HL-60/S4 treated with phorbol 12-myristate 13-acetate at 8.2 ng/mL for 4 days and 3 days (cell line): ENCODE data around the gene AGMO.
"Not testable (repeated sequence)": the region's sequence is repeated elsewhere in the genome, so short reads cannot be mapped to it uniquely, and the experiment has no call there.

Experiments used
- in situ Hi-C: fragments of 300-500 bp; cut with MboI; formaldehyde crosslinking; loops from 2 replicates; pipeline ENCODE4 v1.15.0; 2022; ENCODE audit warnings: low sequenced_read_pairs

The AGMO gene

DNA sequence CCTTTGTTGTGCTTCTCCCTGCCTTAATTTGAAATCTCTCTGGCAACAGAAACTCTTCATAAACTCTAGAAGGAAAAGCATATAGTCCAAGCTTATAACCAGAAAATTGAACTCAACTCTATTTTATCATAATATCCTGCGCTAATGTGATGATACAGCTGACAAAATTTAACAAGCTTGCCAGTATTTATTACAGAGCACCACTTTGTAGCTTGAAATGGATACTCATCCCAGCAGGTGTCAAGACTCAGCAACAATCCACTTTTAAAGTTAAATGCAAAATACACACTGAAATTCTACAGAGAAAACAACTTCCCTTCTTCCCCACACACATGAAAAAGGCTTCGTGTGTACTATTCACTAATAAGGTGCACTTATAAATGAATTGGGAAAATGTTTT, 228.9 kb downstream of the AGMO start:
- in situ Hi-C loops = no loop called here

GRCh38 chr7:15330943-15331342, 230.9 kb downstream of the AGMO start:
- in situ Hi-C loops = no loop called here

DNA sequence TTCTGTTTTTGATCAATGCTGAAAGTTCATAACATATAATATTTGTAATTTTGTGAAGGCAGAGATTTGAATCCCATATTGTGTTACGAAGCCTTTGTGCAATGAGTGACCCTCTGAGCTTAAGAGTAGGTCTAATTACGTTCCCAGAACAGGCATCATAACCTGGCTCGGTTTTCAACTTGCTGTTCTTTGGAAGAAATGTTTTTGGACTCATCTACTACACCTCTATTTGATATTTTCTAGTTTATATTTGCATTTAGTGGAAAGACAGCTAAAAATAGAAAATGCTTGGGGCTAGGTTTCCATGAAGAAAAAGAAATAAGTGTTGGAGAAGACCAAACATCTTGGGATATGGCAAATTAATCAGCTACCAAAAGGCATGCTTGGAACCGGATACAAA, 234.8 kb downstream of the AGMO start:
- in situ Hi-C loops = no loop called here

GRCh38 chr7:15326044-15326644, 235.7 kb downstream of the AGMO start:
- in situ Hi-C loops = no loop called here

GRCh38 chr7:15323550-15323949, 238.3 kb downstream of the AGMO start:
- in situ Hi-C loops = no loop called here

- in situ Hi-C loops = no loop called here
Observed at GRCh38 chr7:15317215-15317614, 244.6 kb downstream of the AGMO start.

DNA sequence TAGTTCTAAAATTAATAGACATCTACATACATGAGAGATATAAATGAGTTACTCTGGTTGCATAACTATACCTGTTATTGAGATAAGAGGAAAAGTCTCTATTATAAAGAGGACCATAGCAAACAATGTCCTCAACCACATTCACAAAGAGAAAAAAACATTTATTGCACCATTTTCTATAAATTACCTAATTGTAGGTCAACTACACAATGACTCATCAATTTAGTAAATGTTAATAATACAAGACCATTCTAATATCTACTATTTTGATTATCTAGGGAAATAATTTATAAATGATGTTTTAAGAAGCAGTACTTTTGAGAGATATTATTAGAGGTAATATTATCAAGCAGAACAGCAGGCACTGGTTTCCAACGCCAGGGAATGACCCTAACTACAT, 246.1 kb downstream of the AGMO start:
- in situ Hi-C loops = no loop called here

- in situ Hi-C loops = no loop called here
Observed at GRCh38 chr7:15314922-15315321, 246.9 kb downstream of the AGMO start.

- in situ Hi-C loops = no loop called here
Observed at GRCh38 chr7:15313361-15313760, 248.5 kb downstream of the AGMO start.

DNA sequence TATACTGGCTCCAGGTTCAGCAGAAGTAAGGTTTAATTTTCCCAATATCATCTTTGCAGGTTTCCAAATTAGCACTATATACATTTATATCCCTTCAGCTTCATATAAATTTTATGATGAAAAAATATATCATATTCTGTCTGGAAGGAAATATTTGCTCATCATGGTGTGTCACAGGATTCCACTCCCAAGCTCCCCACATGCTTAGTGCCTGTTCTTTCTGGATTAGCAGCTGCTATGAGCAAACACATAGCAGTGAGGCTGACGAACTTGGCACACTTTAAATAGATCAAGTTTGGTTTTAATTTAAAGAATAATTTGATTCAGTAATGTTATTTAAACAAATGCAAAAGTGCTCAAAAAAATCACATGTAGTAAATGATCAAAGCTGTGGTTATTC, 251.9 kb downstream of the AGMO start:
- in situ Hi-C loops = no loop called here

DNA sequence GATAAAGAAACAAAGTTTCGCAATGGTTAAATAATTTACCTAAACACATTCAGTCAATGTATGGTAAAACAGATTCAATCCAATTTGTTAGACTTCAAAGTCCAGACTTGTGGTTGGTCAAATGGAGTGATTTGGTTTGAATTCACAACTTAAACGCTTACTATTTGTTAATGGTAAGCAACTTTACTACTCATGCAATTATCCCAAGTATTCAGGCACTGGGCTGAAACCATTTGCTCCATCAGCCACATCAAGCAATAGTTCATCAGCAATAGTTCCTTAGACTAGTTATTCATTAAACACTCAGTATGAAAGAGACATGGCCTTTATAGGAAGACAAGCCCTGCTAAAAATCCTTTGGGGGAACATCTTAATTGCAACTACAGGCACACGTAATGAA, 253.0 kb downstream of the AGMO start:
- in situ Hi-C loops = no loop called here

GRCh38 chr7:15306296-15306695, 255.5 kb downstream of the AGMO start:
- in situ Hi-C loops = no loop called here

- in situ Hi-C loops = no loop called here
Observed at GRCh38 chr7:15305002-15305600, 256.7 kb downstream of the AGMO start.

DNA sequence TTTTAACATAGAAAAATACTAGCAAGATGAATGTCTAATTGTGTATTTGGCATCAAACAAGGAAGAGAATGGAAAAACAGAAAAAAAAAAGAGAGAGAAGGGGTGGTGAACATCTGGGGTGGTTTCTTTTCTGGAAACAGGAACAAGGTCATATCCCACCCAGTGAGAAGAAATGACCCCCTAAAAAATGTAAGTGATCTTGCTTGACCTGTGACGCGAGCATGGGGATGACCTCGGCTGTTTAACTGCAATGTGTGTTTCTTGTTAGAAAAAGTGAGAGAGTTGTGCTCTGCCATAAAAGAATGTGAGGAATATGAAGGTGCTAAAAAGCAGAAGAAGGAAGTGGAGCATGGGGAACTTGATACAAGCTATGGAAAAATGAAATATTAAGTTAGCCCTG, 258.5 kb downstream of the AGMO start:
- in situ Hi-C loops = no loop called here

- in situ Hi-C loops = not testable (repeated sequence)
Observed at GRCh38 chr7:15300986-15301385, 260.8 kb downstream of the AGMO start.

- in situ Hi-C loops = no loop called here
Observed at GRCh38 chr7:15292138-15292537, 269.7 kb downstream of the AGMO start.

- in situ Hi-C loops = no loop called here
Observed at GRCh38 chr7:15291699-15292098, 270.1 kb downstream of the AGMO start.

DNA sequence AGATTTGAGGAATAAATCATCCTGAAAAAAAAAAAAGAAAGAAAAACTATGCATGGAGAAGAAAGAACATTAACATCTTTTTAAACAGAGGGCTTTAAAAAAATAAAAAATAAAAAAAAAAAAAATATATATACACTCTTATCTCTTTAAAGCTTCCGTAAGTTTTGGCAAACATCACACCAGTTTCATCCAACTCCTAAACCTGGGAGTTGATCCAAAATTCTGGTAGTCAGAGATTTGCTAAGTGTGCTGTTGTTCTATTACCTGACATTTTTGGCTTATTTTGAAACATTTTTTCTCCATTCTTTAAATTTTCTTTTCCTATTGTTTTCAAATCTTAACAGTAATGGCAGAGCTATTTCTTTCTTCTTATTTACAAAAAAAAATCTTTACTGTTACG, 273.1 kb downstream of the AGMO start:
- in situ Hi-C loops = no loop called here

GRCh38 chr7:15284396-15284795, 277.4 kb downstream of the AGMO start:
- in situ Hi-C loops = no loop called here

DNA sequence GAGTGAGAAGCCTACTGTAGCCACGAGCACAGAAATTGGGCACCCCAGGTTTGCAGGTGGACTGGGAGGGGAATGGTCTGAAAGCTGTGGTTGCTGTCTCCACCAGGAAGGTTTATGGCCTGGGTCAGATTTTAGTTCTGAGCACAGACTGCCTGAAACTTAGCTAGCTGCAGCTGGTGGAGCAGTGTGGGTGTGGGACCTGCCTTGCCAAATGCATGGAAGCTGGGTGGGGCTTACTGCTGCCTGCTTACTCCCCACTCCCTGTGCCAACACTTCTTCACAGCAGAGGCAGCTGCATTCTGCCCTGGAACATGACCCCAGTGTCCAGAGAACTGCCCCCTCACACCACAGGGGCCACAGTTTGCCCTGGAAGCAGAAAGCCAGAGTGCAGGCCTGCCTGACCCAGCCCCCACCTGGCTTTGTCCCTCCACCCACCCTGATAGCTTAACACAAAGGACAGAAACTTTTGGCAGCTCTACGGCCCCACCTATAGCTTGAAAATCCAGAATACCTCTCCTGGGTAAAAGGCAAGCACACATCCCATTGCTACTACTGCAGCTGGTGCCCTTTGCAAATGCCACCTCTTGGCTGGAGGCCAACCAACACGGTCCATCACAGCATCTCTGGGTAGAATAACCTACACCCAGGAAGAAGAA, 281.6 kb downstream of the AGMO start:
- in situ Hi-C loops = no loop called here

DNA sequence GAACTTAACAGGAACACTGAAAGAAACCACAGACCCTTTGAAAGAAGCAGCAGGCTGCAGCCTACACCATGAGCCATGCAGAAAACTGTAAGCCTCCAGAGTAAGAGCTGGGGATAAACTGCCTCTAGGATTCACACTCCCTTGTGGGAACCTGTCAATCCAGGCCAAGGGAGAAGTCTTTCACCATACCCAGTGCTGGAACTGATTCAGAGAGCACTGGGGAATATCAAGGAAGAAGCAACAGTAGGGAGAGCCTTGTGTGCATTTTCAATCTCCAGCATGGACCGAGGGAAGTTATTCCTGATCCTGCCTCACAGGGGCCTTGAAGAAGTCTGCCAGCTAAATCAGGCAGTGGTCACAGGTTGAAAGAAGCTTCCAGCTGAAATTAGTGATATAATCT, 282.2 kb downstream of the AGMO start:
- in situ Hi-C loops = no loop called here

GRCh38 chr7:15257689-15258088, 304.1 kb downstream of the AGMO start:
- in situ Hi-C loops = no loop called here

GRCh38 chr7:15252181-15252580, 309.6 kb downstream of the AGMO start:
- in situ Hi-C loops = no loop called here
